Vagina (tissue), 2 donors: ENCODE results near the gene ZSWIM6. TPM values are rescaled to one million over a fixed set of nuclear protein-coding genes. Genes with fewer than 3 reads are reported as not detected.

Source experiments
- DNase-seq, 2 donors: peaks; one replicate each; pipeline ENCODE4 v3.0.0-alpha.2; 2017; ENCODE audit errors: extremely low spot score in 2 of 2
- H3K27ac ChIP-seq: fragments of 200-600 bp; sonication (generic); one replicate; pipeline ENCODE4 v1.5.1; 2019
- H3K27me3 ChIP-seq: fragments of 200-600 bp; sonication (generic); one replicate; pipeline ENCODE4 v1.5.1; 2019
- H3K36me3 ChIP-seq, 2 donors: fragments of 200-600 bp; sonication (generic); one replicate each; pipeline ENCODE4 v1.5.1; 2017 to 2019
- H3K4me1 ChIP-seq: fragments of 200-600 bp; sonication (generic); one replicate; pipeline ENCODE4 v1.5.1; 2019
- H3K4me3 ChIP-seq, 2 donors: fragments of 200-600 bp; sonication (generic); 1 replicate in 1 of 2; 2 replicates in 1 of 2; pipeline ENCODE4 v1.5.1; 2016 to 2019
- H3K9me3 ChIP-seq: fragments of 200-600 bp; sonication (generic); one replicate; pipeline ENCODE4 v1.5.1; 2019
- CTCF ChIP-seq, 3 experiments: fragments of 450-650 bp in 2 of 3; fragments of 200-600 bp in 1 of 3; sonication (generic) in 1 of 3; IDR thresholded peaks; one replicate each; pipeline ENCODE4 v1.5.1; 2017 to 2019; ENCODE audit warnings: antibody characterized with exemption in 3 of 3, mild to moderate bottlenecking in 2 of 3, moderate library complexity in 2 of 3
- POLR2A ChIP-seq, 2 donors: fragments of 450-650 bp; IDR thresholded peaks; one replicate each; pipeline ENCODE4 v1.6.1; 2017; ENCODE audit warnings: antibody characterized with exemption in 2 of 2, mild to moderate bottlenecking in 2 of 2, moderate library complexity in 2 of 2
- POLR2AphosphoS5 ChIP-seq, 2 donors: sonication (generic); formaldehyde crosslinking; IDR thresholded peaks; one replicate each; pipeline ENCODE4 v1.9.0; 2017; ENCODE audit warnings: antibody characterized with exemption in 2 of 2, mild to moderate bottlenecking in 2 of 2, low read depth in 1 of 2; ENCODE audit not compliant: insufficient read depth in 1 of 2
- intact Hi-C: fragments of 100-400 bp; cut with DNase I; formaldehyde crosslinking; loops from one replicate; pipeline ENCODE4 v1.15.1; 2023
- total RNA-seq: library from RNA; depleted of rRNA; stranded (reverse); fragments of >200 nt; gene quantifications from one replicate; pipeline ENCODE4 v1.2.3, GENCODE V29; 2016

Gene ZSWIM6
- total RNA-seq, 1 donor from 2014 or later = 16.7 TPM

GRCh38 chr5:61306531-61307131 lies 25.4 kb upstream of the ZSWIM6 start:
- Histone ChIP-seq H3K27me3 (no peaks in the 10 kb centered on the region), H3K36me3 (no peaks in the 10 kb centered on the region), H3K27ac (no peak overlapping the region), H3K4me1 (peaks cover 22% of the 10 kb centered on the region), H3K9me3 (no peaks in the 10 kb centered on the region), H3K4me3 (no peak overlapping the region)
- TF ChIP-seq CTCF (IDR thresholded peaks at IDR 0.05) (no peak), POLR2A (IDR thresholded peaks at IDR 0.05) (no peak), POLR2AphosphoS5 (IDR thresholded peaks at IDR 0.05; ENCODE audit: insufficient read depth in 1 of 2, low read depth in 1 of 2) (no peak)
- peak in 1 of 2 donors; percentile 69 for DNase-seq
- intact Hi-C loops = no loop called here

GRCh38 chr5:61307191-61307590 lies 24.9 kb upstream of the ZSWIM6 start:
- TF ChIP-seq POLR2A (IDR thresholded peaks at IDR 0.05) = no peak
- no peak for TF ChIP-seq POLR2AphosphoS5 (IDR thresholded peaks at IDR 0.05; ENCODE audit: insufficient read depth in 1 of 2, low read depth in 1 of 2)
- no peak for TF ChIP-seq CTCF (IDR thresholded peaks at IDR 0.05)
- Histone ChIP-seq H3K4me1 (peaks cover 18% of the 10 kb centered on the region), H3K36me3 (no peaks in the 10 kb centered on the region), H3K27ac (no peak overlapping the region), H3K27me3 (no peaks in the 10 kb centered on the region), H3K4me3 (no peak overlapping the region), H3K9me3 (no peaks in the 10 kb centered on the region)
- intact Hi-C loops = no loop called here
- DNase-seq = no peak

- no peaks in the 10 kb centered on the region for H3K27me3 ChIP-seq
- intact Hi-C loops = no loop called here
- no peak for TF ChIP-seq POLR2A (IDR thresholded peaks at IDR 0.05)
- TF ChIP-seq POLR2AphosphoS5 (IDR thresholded peaks at IDR 0.05; ENCODE audit: insufficient read depth in 1 of 2, low read depth in 1 of 2) = no peak
- TF ChIP-seq CTCF (IDR thresholded peaks at IDR 0.05) = no peak
- peaks cover 13% of the 10 kb centered on the region for H3K4me1 ChIP-seq
- H3K27ac ChIP-seq = no peak overlapping the region
- DNase-seq = no peak
- no peaks in the 10 kb centered on the region for H3K36me3 ChIP-seq
- no peak overlapping the region for H3K4me3 ChIP-seq
- no peaks in the 10 kb centered on the region for H3K9me3 ChIP-seq
Measured at GRCh38 chr5:61307611-61308010, 24.4 kb upstream of the ZSWIM6 start.

GRCh38 chr5:61308712-61309111 lies 23.3 kb upstream of the ZSWIM6 start:
- Histone ChIP-seq H3K27me3 (no peaks in the 10 kb centered on the region), H3K4me1 (peaks cover 8% of the 10 kb centered on the region), H3K9me3 (no peaks in the 10 kb centered on the region), H3K36me3 (no peaks in the 10 kb centered on the region), H3K27ac (no peak overlapping the region), H3K4me3 (no peak overlapping the region)
- no peak for TF ChIP-seq POLR2AphosphoS5 (IDR thresholded peaks at IDR 0.05; ENCODE audit: insufficient read depth in 1 of 2, low read depth in 1 of 2)
- TF ChIP-seq CTCF (IDR thresholded peaks at IDR 0.05) = no peak
- TF ChIP-seq POLR2A (IDR thresholded peaks at IDR 0.05) = no peak
- intact Hi-C loops = no loop called here
- DNase-seq = no peak

DNA sequence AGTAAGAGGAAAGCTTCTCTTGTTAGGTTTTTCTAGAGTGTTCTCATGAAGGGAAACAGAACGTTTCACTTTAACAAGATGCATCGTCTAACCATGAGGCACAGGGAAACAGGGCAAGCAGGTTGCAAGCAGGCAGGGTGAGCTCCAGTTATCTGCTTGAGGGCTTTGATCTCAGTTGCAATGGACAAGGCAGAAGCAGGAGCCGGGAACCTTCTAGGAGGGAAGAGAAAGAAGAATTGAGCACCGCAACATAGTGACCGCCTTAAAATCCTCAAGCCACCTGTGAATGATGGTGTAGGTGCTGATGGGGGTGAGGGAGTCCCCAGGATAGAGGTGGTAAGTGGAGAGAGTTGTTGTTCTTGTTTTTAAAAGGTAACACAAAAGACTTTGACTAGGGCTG lies 22.9 kb upstream of the ZSWIM6 start:
- no peak for TF ChIP-seq POLR2A (IDR thresholded peaks at IDR 0.05)
- TF ChIP-seq CTCF (IDR thresholded peaks at IDR 0.05) = no peak
- no peak for TF ChIP-seq POLR2AphosphoS5 (IDR thresholded peaks at IDR 0.05; ENCODE audit: insufficient read depth in 1 of 2, low read depth in 1 of 2)
- DNase-seq = peak in 1 of 2 donors; percentile 64
- H3K4me1 ChIP-seq = peaks cover 8% of the 10 kb centered on the region
- H3K27ac ChIP-seq = no peak overlapping the region
- H3K36me3 ChIP-seq = no peaks in the 10 kb centered on the region
- H3K27me3 ChIP-seq = no peaks in the 10 kb centered on the region
- no peak overlapping the region for H3K4me3 ChIP-seq
- no peaks in the 10 kb centered on the region for H3K9me3 ChIP-seq
- intact Hi-C loops = no loop called here
